Gastroesophageal sphincter (tissue), 4 donors: ENCODE data around the gene DLGAP5. TPM values are rescaled to one million over a fixed set of nuclear protein-coding genes. Genes with fewer than 3 reads are reported as not detected.

Experiments used
- ATAC-seq: fragments of 150-250 bp; one replicate; pipeline ENCODE4 v1.9.1; 2016; ENCODE audit warnings: mild to moderate bottlenecking, moderate library complexity
- H3K27ac ChIP-seq, 4 donors: fragments of 200-600 bp; sonication (generic) in 3 of 4; 1 replicate in 3 of 4; 2 replicates in 1 of 4; pipeline ENCODE4 v1.5.1; 2016 to 2019
- H3K27me3 ChIP-seq: fragments of 200-600 bp; sonication (generic); one replicate; pipeline ENCODE4 v1.5.1; 2019
- H3K36me3 ChIP-seq, 2 donors: fragments of 200-600 bp; sonication (generic); one replicate each; pipeline ENCODE4 v1.5.1; 2019; ENCODE audit warnings: control low read depth in 1 of 2
- H3K4me1 ChIP-seq, 3 donors: fragments of 200-600 bp; sonication (generic); 1 replicate in 2 of 3; 2 replicates in 1 of 3; pipeline ENCODE4 v1.5.1; 2016 to 2019; ENCODE audit warnings: control low read depth in 2 of 3
- H3K4me3 ChIP-seq, 2 donors: fragments of 200-600 bp; sonication (generic); one replicate each; pipeline ENCODE4 v1.5.1; 2019; ENCODE audit warnings: mild to moderate bottlenecking in 1 of 2, moderate library complexity in 1 of 2
- H3K9me3 ChIP-seq, 3 donors: fragments of 200-600 bp; sonication (generic); one replicate each; pipeline ENCODE4 v1.5.1; 2017 to 2019; ENCODE audit warnings: control low read depth in 2 of 3
- EP300 ChIP-seq: sonication (generic); formaldehyde crosslinking; IDR thresholded peaks from one replicate; pipeline ENCODE4 v1.6.1; 2017; ENCODE audit warnings: antibody characterized with exemption, mild to moderate bottlenecking
- POLR2A ChIP-seq, 2 donors: fragments of 450-650 bp; IDR thresholded peaks; one replicate each; pipeline ENCODE4 v1.6.1; 2017; ENCODE audit warnings: antibody characterized with exemption in 2 of 2, mild to moderate bottlenecking in 2 of 2, moderate library complexity in 1 of 2
- POLR2AphosphoS5 ChIP-seq: sonication (generic); formaldehyde crosslinking; IDR thresholded peaks from one replicate; pipeline ENCODE4 v1.6.1; 2017; ENCODE audit warnings: antibody characterized with exemption
- WGBS, 2 donors: methylation state at CpG; one replicate each; pipeline ENCODE4 v1.1.5; 2018; ENCODE audit warnings: low coverage in 1 of 2; 5-methylcytosine and 5-hydroxymethylcytosine counted together
- total RNA-seq, 4 donors: library from RNA; depleted of rRNA; stranded (reverse); fragments of >200 nt; gene quantifications; one replicate each; pipeline ENCODE4 v1.1.0, GENCODE V29; 2016
- TF ChIP-seq, protein P1 (sequence below), 4 experiments: fragments of 200-600 bp in 2 of 4; fragments of 450-650 bp in 2 of 4; sonication (generic) in 1 of 4; IDR thresholded peaks; one replicate each; pipeline ENCODE4 v1.5.1; 2017 to 2019; ENCODE audit warnings: antibody characterized with exemption in 4 of 4, mild to moderate bottlenecking in 2 of 4, moderate library complexity in 2 of 4

The DLGAP5 gene
- total RNA-seq, 4 donors from 2014 or later, result 0.23 to 1.2 TPM; not detected in 2

DNA sequence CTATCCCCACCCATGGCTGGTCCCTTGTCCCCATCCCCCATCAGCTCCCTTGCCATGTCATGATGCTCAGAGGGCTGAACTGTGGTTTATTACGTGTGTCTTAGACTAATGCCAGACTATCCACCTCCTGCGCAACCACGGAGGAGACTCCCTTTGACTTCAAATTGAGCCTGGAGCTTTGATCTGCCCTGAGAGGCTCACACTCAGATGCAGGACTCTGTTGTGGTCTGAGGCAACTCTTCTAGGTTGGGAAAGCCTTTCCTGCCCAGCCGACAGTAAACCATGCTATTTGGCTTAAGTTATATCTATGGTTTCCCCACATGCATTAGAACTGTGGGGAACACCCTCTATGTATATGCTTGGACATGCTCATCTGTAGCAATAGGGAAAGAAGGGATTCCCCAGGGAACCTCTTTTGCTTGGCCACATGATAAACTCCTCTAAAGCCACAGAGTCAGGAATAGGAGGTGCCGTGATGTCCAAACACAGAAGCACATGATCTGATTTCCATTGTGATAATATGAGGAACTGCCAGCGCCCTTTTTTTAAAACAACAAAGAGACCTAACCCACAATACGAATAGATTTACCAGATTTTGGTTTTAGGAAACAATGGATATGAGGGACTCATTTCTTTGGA lies 73.5 kb downstream of the DLGAP5 start:
- 65 to 83% methylated on average over 5 to 7 of the region's 7 CpGs for WGBS, 2 donors
- TF ChIP-seq, protein P1, sequence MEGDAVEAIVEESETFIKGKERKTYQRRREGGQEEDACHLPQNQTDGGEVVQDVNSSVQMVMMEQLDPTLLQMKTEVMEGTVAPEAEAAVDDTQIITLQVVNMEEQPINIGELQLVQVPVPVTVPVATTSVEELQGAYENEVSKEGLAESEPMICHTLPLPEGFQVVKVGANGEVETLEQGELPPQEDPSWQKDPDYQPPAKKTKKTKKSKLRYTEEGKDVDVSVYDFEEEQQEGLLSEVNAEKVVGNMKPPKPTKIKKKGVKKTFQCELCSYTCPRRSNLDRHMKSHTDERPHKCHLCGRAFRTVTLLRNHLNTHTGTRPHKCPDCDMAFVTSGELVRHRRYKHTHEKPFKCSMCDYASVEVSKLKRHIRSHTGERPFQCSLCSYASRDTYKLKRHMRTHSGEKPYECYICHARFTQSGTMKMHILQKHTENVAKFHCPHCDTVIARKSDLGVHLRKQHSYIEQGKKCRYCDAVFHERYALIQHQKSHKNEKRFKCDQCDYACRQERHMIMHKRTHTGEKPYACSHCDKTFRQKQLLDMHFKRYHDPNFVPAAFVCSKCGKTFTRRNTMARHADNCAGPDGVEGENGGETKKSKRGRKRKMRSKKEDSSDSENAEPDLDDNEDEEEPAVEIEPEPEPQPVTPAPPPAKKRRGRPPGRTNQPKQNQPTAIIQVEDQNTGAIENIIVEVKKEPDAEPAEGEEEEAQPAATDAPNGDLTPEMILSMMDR (IDR thresholded peaks at IDR 0.05), result no peak
- no peak for TF ChIP-seq EP300
- no peak for TF ChIP-seq POLR2AphosphoS5
- no peak for TF ChIP-seq POLR2A (IDR thresholded peaks at IDR 0.05)
- H3K9me3 ChIP-seq, result no peaks in the 10 kb centered on the region
- peaks cover 0 to 40% (median 5%) of the 10 kb centered on the region in 3 donors for H3K4me1 ChIP-seq
- H3K27ac ChIP-seq, result peak overlapping the region; percentile 21 to 69 (median 60)
- H3K4me3 ChIP-seq, result no peak overlapping the region
- peak; percentile 37 for ATAC-seq
- H3K27me3 ChIP-seq, result no peaks in the 10 kb centered on the region
- H3K36me3 ChIP-seq, result no peaks in the 10 kb centered on the region

DNA sequence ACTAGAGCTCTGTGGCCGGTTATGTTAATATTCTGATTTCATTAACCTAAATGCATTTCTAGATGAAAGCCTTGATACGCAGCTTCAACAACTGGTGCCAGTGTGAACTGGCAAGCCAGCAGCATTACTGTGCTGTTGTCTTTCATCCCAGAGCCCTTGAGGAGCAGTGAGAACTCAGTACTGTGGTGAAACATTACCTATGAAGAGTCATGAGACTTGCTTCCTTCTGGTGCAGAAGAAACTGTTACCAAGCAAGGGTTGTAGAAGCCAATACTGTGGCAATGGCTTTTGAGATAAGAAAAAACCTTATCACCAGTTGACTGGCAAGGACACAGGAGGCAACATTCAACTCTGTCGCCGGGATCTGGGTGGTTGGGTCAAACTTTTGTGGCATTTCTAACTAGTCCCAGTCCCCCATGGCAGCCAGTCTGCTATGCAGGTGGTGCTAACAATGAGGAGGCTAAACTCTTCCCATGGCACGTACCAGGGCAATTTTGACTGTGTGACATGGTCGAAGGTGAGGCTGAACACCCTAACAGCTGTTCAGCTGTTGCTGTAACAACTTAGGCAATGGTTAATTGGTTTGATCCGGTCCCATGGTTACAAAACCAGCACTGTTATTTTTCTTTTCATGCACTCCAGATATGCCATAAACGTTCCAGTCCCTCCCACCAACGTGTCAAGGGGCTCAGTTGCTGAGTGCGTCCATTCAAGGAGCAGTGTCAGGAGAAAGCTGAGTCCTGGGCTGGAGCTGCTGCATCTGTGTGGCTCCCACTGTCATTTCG lies 74.9 kb downstream of the DLGAP5 start:
- Histone ChIP-seq H3K27ac (no peak overlapping the region), H3K36me3 (no peaks in the 10 kb centered on the region), H3K4me1 (peaks cover 0 to 29% (median 0%) of the 10 kb centered on the region in 3 donors), H3K27me3 (no peaks in the 10 kb centered on the region), H3K4me3 (no peak overlapping the region), H3K9me3 (no peaks in the 10 kb centered on the region)
- TF ChIP-seq POLR2AphosphoS5 (no peak), POLR2A (IDR thresholded peaks at IDR 0.05) (no peak), EP300 (no peak)
- TF ChIP-seq, protein P1 (IDR thresholded peaks at IDR 0.05), result no peak
- no peak for ATAC-seq
- 68 to 77% methylated on average over 3 of the region's 11 CpGs for WGBS, 2 donors

GRCh38 chr14:55115861-55116245 lies 75.5 kb downstream of the DLGAP5 start:
- H3K4me1 ChIP-seq, result peaks cover 0 to 27% (median 0%) of the 10 kb centered on the region in 3 donors
- no peak overlapping the region for H3K27ac ChIP-seq
- H3K27me3 ChIP-seq, result no peaks in the 10 kb centered on the region
- no peak for ATAC-seq
- no peaks in the 10 kb centered on the region for H3K9me3 ChIP-seq
- no peak overlapping the region for H3K4me3 ChIP-seq
- no peaks in the 10 kb centered on the region for H3K36me3 ChIP-seq
- WGBS, 2 donors, result 78 to 95% methylated on average over 4 of the region's 4 CpGs
- no peak for TF ChIP-seq EP300
- TF ChIP-seq POLR2AphosphoS5, result no peak
- TF ChIP-seq, protein P1 (IDR thresholded peaks at IDR 0.05), result no peak
- TF ChIP-seq POLR2A (IDR thresholded peaks at IDR 0.05), result no peak

GRCh38 chr14:55115460-55115859 lies 75.9 kb downstream of the DLGAP5 start:
- whole genome bisulfite sequencing, 2 donors, result 59 to 67% methylated on average over 1 to 3 of the region's 3 CpGs
- Histone ChIP-seq H3K27me3 (no peaks in the 10 kb centered on the region), H3K4me3 (no peak overlapping the region), H3K9me3 (no peaks in the 10 kb centered on the region), H3K4me1 (peaks cover 0 to 25% (median 0%) of the 10 kb centered on the region in 3 donors), H3K36me3 (no peaks in the 10 kb centered on the region), H3K27ac (no peak overlapping the region)
- no peak for ATAC-seq
- TF ChIP-seq, protein P1 (IDR thresholded peaks at IDR 0.05), result no peak
- TF ChIP-seq POLR2A (IDR thresholded peaks at IDR 0.05) (no peak), POLR2AphosphoS5 (no peak), EP300 (no peak)
